SK-N-SH (cell line): ENCODE measurements around the gene CHMP1B. TPM values are rescaled to one million over a fixed set of nuclear protein-coding genes. Genes with fewer than 3 reads are reported as not detected.

Source experiments
- CTCF ChIA-PET: fragments of 300-600, 350-600 bp; formaldehyde crosslinking; extraction: SDS; loops from one replicate; lab custom pipeline; 2021; lab: Yijun Ruan, JAX
- POLR2A ChIA-PET: fragments of 350-600 bp; sonication (Branson Sonifier 250); formaldehyde crosslinking; extraction: SDS; loops from one replicate; lab custom pipeline; 2020; ENCODE audit warnings: antibody characterized with exemption, inconsistent platforms; lab: Yijun Ruan, JAX
- DNase-seq: peaks from one replicate; pipeline ENCODE4 v3.0.0; 2012
- H2AFZ ChIP-seq: fragments of 200-600 bp; sonication (generic); 2 replicates; pipeline ENCODE4 v1.8.1; 2016; ENCODE audit warnings: antibody characterized with exemption, mild to moderate bottlenecking, low read depth
- H3F3A ChIP-seq: fragments of 200-600 bp; sonication (generic); replicated peaks from 2 replicates; pipeline ENCODE3; 2016; ENCODE audit warnings: antibody characterized with exemption, mild to moderate bottlenecking; ENCODE audit not compliant: insufficient read depth
- H3K27ac ChIP-seq, 2 experiments: fragments of 200-500 bp in 1 of 2; fragments of 200-600 bp in 1 of 2; sonication (Bioruptor generic) in 1 of 2; sonication (generic), shearing (Covaris generic) in 1 of 2; 2 replicates each; pipeline versions ENCODE4 v1.5.1 to v1.6.1; 2014 to 2016; ENCODE audit warnings: low read depth in 2 of 2, inconsistent platforms in 1 of 2, low read length in 1 of 2, mild to moderate bottlenecking in 1 of 2, mixed read lengths in 1 of 2
- H3K27me3 ChIP-seq: fragments of 200-600 bp; sonication (generic), shearing (Covaris generic); 2 replicates; pipeline ENCODE4 v1.6.1; 2016; ENCODE audit warnings: mixed run types; ENCODE audit not compliant: insufficient read depth
- H3K36me3 ChIP-seq, 2 experiments: fragments of 200-500 bp in 1 of 2; fragments of 200-600 bp in 1 of 2; sonication (Bioruptor generic) in 1 of 2; sonication (generic) in 1 of 2; replicated peaks in 1 of 2; 2 replicates each; pipeline versions ENCODE3 to v1.5.1; 2014 to 2016; ENCODE audit warnings: low read length in 1 of 2, mild to moderate bottlenecking in 1 of 2; ENCODE audit not compliant: insufficient read depth in 2 of 2, control insufficient read depth in 1 of 2
- H3K4me1 ChIP-seq, 2 experiments: fragments of 200-500 bp in 1 of 2; fragments of 200-600 bp in 1 of 2; sonication (Bioruptor generic) in 1 of 2; sonication (generic), shearing (Covaris generic) in 1 of 2; 2 replicates each; pipeline versions ENCODE4 v1.5.1 to v1.6.1; 2014 to 2016; ENCODE audit warnings: low read depth in 1 of 2, low read length in 1 of 2, mixed run types in 1 of 2; ENCODE audit not compliant: insufficient read depth in 2 of 2, control insufficient read depth in 1 of 2
- H3K4me2 ChIP-seq: fragments of 200-600 bp; sonication (generic), shearing (Covaris generic); 2 replicates; pipeline ENCODE4 v1.6.1; 2017; ENCODE audit warnings: mixed run types
- H3K4me3 ChIP-seq, 2 experiments: fragments of 200-500 bp in 1 of 2; fragments of 200-600 bp in 1 of 2; sonication (Bioruptor generic) in 1 of 2; sonication (generic), shearing (Covaris generic) in 1 of 2; 2 replicates each; pipeline versions ENCODE4 v1.5.1 to v1.8.1; 2014 to 2016; ENCODE audit warnings: low read depth in 2 of 2, inconsistent platforms in 1 of 2, low read length in 1 of 2, mild to moderate bottlenecking in 1 of 2, mixed read lengths in 1 of 2, moderate library complexity in 1 of 2
- H3K79me2 ChIP-seq: fragments of 200-600 bp; sonication (generic); 2 replicates; pipeline ENCODE4 v1.8.1; 2017; ENCODE audit warnings: mild to moderate bottlenecking; ENCODE audit not compliant: insufficient read depth
- H3K9ac ChIP-seq: fragments of 200-600 bp; sonication (generic); 2 replicates; pipeline ENCODE4 v1.6.1; 2017; ENCODE audit warnings: mixed run types
- H3K9me2 ChIP-seq: fragments of 200-600 bp; sonication (generic); 2 replicates; pipeline ENCODE4 v1.6.1; 2017; ENCODE audit warnings: mixed run types
- H3K9me3 ChIP-seq: fragments of 200-600 bp; sonication (generic); 2 replicates; pipeline ENCODE4 v1.6.1; 2017; ENCODE audit warnings: mixed run types, mild to moderate bottlenecking, moderate library complexity
- H4K20me1 ChIP-seq: fragments of 200-600 bp; sonication (generic); 2 replicates; pipeline ENCODE4 v1.6.1; 2017; ENCODE audit warnings: mild to moderate bottlenecking, mixed run types; ENCODE audit not compliant: insufficient read depth
- CTCF ChIP-seq: fragments of 200-600 bp; sonication (generic); IDR thresholded peaks from 2 replicates; pipeline ENCODE4 v1.6.1; 2017; ENCODE audit warnings: antibody characterized with exemption, mild to moderate bottlenecking, moderate library complexity
- FOXJ3 ChIP-seq: sonication (generic); formaldehyde crosslinking; IDR thresholded peaks from 2 replicates; pipeline ENCODE4 v1.5.1; 2020; ENCODE audit warnings: mild to moderate bottlenecking, missing genetic modification reagents
- GATA2 ChIP-seq: sonication (generic); formaldehyde crosslinking; IDR thresholded peaks from 2 replicates; pipeline ENCODE4 v1.5.0; 2020; ENCODE audit warnings: mild to moderate bottlenecking, missing genetic modification reagents
- IRF3 ChIP-seq: fragments of 150-350 bp; IDR thresholded peaks from 2 replicates; pipeline ENCODE4 v1.6.1; 2016; ENCODE audit warnings: mild to moderate bottlenecking, low read depth, low read length
- MAX ChIP-seq: IDR thresholded peaks from 2 replicates; pipeline ENCODE4 v1.4.0; 2012; ENCODE audit warnings: low read depth
- NRF1 ChIP-seq: IDR thresholded peaks from 2 replicates; pipeline ENCODE4 v1.6.1; 2012; ENCODE audit warnings: low read depth, mild to moderate bottlenecking, low read length
- RCOR1 ChIP-seq: fragments of 150-350 bp; IDR thresholded peaks from 2 replicates; pipeline ENCODE4 v1.6.1; 2017; ENCODE audit warnings: antibody characterized with exemption, low read length
- RFX5 ChIP-seq: IDR thresholded peaks from 2 replicates; pipeline ENCODE4 v1.6.1; 2012; ENCODE audit warnings: mild to moderate bottlenecking, improper control_type of control experiment, low read length
- RXRA ChIP-seq: IDR thresholded peaks from 2 replicates; pipeline ENCODE4 v1.4.0; 2012; ENCODE audit warnings: low read depth, mild to moderate bottlenecking, borderline replicate concordance
- TCF12 ChIP-seq: IDR thresholded peaks from 2 replicates; pipeline ENCODE4 v1.4.0; 2012
- USF1 ChIP-seq: IDR thresholded peaks from 2 replicates; pipeline ENCODE4 v1.4.0; 2012; ENCODE audit warnings: low read depth, borderline replicate concordance
- WGBS: methylation state at CpG from one replicate; pipeline ENCODE4 v1.1.6; 2017; ENCODE audit warnings: low lambda C conversion rate; 5-methylcytosine and 5-hydroxymethylcytosine counted together
- polyA plus RNA-seq, 3 experiments: library from polyadenylated mRNA; depleted of rRNA; stranded (reverse); fragments of >200 nt; gene quantifications; 2 replicates each; pipeline ENCODE4 v1.2.3, GENCODE V29; 2012

The CHMP1B gene
- polyA plus RNA-seq, 1 of the 3 experiments (the other 2 are of a cell fraction), result 52.4 TPM

GRCh38 chr18:11802158-11802557, 49.1 kb upstream of the CHMP1B start:
- Histone ChIP-seq H3K4me1 (no peaks in the 10 kb centered on the region), H3K4me2 (no peak overlapping the region), H3K27me3 (peaks cover 40% of the 10 kb centered on the region; the same call in 1 of the 2 replicates), H3K27ac (no peak overlapping the region), H3K4me3 (no peak overlapping the region), H3F3A (no peaks in the 10 kb centered on the region), H3K9ac (no peak overlapping the region), H3K9me3 (no peaks in the 10 kb centered on the region), H3K79me2 (no peaks in the 10 kb centered on the region), H2AFZ (no peak overlapping the region), H4K20me1 (no peaks in the 10 kb centered on the region), H3K36me3 (no peaks in the 10 kb centered on the region), H3K9me2 (no peaks in the 10 kb centered on the region)
- no peak for TF ChIP-seq CTCF
- no peak for TF ChIP-seq USF1
- no peak for TF ChIP-seq GATA2
- TF ChIP-seq NRF1, result no peak
- TF ChIP-seq IRF3, result no peak
- no peak for TF ChIP-seq RXRA
- TF ChIP-seq FOXJ3 (CRISPR knock-in tag), result no peak
- WGBS, result 6% methylated on average over 6 of the region's 6 CpGs
- ChIA-PET POLR2A (no interaction called here), CTCF (no interaction called here)
- DNase-seq, result no peak

GRCh38 chr18:11802586-11802985, 48.6 kb upstream of the CHMP1B start:
- Histone ChIP-seq H3K4me1 (no peaks in the 10 kb centered on the region), H3K9ac (no peak overlapping the region), H3K27me3 (peaks cover 36% of the 10 kb centered on the region; the same call in 1 of the 2 replicates), H3F3A (no peaks in the 10 kb centered on the region), H3K9me2 (no peaks in the 10 kb centered on the region), H4K20me1 (no peaks in the 10 kb centered on the region), H3K27ac (no peak overlapping the region), H3K36me3 (no peaks in the 10 kb centered on the region), H2AFZ (no peak overlapping the region), H3K9me3 (no peaks in the 10 kb centered on the region), H3K4me2 (no peak overlapping the region), H3K4me3 (no peak overlapping the region), H3K79me2 (no peaks in the 10 kb centered on the region)
- 5% methylated on average over 10 of the region's 10 CpGs for WGBS
- DNase-seq, result no peak
- CTCF ChIA-PET, result no interaction called here
- TF ChIP-seq MAX, result no peak
- no peak for TF ChIP-seq RCOR1
- TF ChIP-seq RFX5, result no peak
- no peak for TF ChIP-seq GATA2
- TF ChIP-seq TCF12, result no peak
- POLR2A ChIA-PET, result no interaction called here
